ENCODE data around the gene PPP1R15A.

- no peak for TF ChIP-seq EZH2phosphoT487 (IDR thresholded peaks at IDR 0.05; ENCODE audit: insufficient read depth, low read depth)
- TF ChIP-seq EZH2 (IDR thresholded peaks at IDR 0.05; ENCODE audit: insufficient read depth, poor library complexity, severe bottlenecking) = no peak
Measured at GRCh38 chr19:48841571-48841970, 30.6 kb upstream of the PPP1R15A start.

Measured in GM23248 (cell line).